ENCODE results near the gene MYOZ2.

The MYOZ2 gene

DNA sequence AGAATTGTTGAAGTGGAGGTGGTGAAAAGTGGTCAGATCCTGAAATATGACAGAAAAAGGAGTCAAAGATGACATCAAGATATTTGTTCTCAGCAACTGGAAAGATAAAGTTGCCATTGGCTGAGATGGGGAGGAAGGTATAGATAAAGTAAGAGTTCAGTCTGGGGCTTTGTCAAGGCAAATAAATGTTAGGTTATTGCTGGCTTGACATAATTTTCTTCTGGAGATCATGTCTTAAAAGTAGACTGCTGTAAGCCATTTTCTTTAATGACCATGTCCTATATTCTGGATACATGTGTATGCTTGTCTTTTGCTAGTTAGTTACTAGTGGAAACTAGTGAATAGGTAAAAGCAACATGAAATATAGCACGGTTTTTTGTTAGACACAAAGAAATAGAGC is 82.5 kb downstream of the MYOZ2 start:
- TF ChIP-seq, protein P1, sequence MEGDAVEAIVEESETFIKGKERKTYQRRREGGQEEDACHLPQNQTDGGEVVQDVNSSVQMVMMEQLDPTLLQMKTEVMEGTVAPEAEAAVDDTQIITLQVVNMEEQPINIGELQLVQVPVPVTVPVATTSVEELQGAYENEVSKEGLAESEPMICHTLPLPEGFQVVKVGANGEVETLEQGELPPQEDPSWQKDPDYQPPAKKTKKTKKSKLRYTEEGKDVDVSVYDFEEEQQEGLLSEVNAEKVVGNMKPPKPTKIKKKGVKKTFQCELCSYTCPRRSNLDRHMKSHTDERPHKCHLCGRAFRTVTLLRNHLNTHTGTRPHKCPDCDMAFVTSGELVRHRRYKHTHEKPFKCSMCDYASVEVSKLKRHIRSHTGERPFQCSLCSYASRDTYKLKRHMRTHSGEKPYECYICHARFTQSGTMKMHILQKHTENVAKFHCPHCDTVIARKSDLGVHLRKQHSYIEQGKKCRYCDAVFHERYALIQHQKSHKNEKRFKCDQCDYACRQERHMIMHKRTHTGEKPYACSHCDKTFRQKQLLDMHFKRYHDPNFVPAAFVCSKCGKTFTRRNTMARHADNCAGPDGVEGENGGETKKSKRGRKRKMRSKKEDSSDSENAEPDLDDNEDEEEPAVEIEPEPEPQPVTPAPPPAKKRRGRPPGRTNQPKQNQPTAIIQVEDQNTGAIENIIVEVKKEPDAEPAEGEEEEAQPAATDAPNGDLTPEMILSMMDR (IDR thresholded peaks at IDR 0.05): no peak

DNA sequence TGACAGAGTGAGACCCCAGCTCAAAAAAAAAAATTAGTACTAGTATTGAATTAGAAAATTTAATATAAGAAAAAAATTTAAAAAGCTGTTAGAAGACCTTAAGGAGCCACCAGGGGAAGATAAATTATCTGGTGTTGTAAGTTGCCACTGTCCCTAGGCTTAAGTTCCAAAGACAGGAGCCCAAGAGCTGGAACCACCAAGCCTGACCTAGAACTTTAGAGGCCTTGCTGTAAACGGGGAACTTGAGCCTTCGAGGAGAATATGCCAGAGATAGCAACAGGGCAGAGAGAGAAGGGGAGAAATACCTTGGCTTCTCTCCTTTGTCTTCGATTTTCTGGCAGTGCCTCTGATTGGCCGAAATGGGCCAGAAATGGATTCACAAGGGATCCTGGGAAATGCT is 85.8 kb downstream of the MYOZ2 start:
- TF ChIP-seq, protein P1 (IDR thresholded peaks at IDR 0.05): no peak

DNA sequence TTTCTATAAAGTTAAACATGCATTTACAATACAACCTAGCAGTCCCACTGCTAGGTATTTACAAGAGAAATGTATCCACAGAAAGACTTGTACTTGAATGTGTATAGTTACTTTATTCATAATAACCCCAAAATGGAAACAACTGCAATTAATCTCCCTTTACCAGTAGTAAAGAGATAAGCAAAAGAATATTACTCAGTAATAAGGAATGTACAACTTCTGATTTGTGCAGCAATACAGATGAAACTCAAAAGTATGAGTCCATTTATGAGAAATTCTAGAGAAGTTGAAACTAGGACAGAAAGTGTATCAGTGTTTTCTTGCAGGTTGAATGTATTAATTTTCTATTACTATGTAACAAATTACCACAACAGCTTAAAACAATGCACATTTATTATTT is 92.1 kb downstream of the MYOZ2 start:
- TF ChIP-seq, protein P1 (IDR thresholded peaks at IDR 0.05): no peak

DNA sequence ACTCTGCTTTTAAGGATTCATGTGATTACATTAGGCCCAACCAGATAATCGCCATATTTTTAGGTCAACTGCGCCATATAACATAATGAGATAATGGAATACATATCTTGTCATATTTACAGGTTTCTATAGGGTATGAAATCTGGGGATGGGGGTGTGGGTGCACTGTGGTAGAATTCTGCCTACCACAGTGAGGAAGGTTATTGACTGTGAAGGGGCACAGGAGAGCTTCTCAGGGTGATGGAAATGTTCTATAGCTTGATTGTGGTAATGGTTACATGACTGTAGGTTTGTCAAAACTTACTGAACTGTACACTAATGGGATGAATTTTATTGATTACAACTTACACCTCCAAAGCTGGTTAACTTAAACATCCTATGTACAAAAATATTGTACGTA is 92.8 kb downstream of the MYOZ2 start:
- TF ChIP-seq, protein P1 (IDR thresholded peaks at IDR 0.05): no peak

DNA sequence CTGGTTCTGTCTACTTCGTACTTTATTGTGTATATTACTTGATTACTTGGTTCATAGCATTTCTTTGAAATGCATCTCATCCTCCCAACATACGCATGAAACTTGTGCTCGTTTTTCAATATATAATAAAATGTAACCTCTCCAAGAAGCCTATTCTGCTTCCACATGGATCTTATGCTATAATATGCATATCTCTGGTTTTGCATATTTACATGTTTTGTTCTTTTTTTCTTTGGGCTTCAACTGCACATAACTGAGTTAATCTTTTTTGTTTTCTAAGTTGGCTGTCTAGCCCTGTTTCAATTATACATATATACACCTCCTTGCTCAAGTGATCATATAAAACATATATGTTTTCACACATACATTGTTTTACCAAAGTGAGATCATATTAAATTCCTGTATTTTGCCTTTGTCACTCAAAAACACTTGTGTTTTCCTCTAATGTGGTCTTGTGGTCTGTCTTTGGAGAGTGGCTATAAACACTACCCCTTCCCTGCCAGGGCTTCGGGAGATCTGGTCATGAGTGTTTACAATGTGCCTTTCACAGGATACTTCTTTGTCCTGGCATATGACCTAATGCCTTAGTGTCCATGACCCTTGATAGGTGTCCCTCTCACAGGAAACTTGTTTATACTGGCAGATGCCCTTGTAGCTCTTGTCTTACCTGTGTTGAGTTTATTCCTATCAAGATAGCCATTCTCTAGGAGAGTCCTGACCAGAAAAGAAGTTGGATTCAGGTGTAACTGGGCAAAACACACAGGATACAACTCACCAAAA is 94.5 kb downstream of the MYOZ2 start:
- TF ChIP-seq, protein P1 (IDR thresholded peaks at IDR 0.05): no peak

DNA sequence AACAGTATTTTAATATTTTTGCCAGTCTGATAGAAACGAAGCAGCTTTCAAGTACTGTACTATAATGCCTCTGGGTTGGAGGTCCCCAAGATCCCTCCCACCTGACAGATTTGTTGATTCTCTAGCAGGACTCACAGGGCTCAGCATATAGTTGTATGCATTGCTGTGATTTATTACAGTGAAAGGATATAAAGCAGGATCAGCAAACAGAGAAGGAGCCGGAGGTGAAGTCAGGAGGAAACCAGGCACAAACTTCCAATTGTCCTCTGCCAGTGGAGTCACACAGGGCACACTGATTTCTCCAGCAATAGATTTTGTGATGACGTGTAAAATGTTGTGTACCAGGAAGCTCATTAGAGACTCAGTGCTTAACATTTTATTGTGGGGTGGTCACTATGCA is 95.9 kb downstream of the MYOZ2 start:
- TF ChIP-seq, protein P1 (IDR thresholded peaks at IDR 0.05): no peak

DNA sequence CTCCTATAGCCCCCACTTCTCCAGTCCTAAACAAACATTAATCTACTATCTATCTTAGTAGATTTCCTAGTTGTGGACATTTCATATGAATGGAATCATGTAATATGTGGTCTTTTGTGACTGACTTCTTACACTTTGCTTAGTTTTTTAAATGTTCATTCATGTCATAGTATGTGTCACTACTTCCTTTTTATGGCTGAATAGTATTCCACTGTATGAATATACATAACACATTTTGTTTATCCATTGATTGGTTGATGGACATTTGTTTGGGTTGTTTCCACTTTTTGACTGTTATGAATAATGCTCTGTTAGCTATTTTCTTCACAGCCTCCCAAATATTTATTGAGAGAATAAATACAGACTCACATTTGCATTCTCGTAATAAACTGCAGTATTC is 96.7 kb downstream of the MYOZ2 start:
- TF ChIP-seq, protein P1 (IDR thresholded peaks at IDR 0.05): no peak

DNA sequence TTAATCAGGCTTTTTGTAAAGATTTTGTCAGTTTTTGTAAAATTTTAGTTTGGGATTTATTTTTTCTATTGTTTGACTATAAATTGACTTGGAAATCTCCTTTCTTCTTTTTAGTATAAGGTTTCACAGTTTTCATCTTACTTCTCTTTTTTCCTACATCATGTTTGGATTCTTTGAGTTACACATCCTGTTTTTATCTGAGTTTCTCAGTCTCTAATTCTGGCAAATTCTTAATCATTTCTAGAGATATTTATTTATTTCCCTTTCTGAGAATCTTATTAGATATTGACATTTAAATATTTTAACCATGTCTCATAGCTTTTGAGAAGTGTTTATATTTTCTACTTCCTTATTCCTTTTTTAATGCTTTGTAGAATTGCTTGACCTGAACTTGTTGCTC is 97.6 kb downstream of the MYOZ2 start:
- TF ChIP-seq, protein P1 (IDR thresholded peaks at IDR 0.05): no peak
